Cardiac fibroblast (primary cell): ENCODE measurements around the gene INTS11.

Experiments
- DNase-seq, 2 donors: peaks; one replicate each; pipeline versions ENCODE4 v3.0.0 to v3.0.0-alpha.2; 2010; ENCODE audit warnings: low read depth in 2 of 2
- H3K4me3 ChIP-seq, 2 donors: replicated peaks in 1 of 2; 1 replicate in 1 of 2; 2 replicates in 1 of 2; pipeline ENCODE4 v1.5.1; 2011; ENCODE audit warnings: low read depth in 2 of 2, low read length in 2 of 2, mild to moderate bottlenecking in 2 of 2, moderate library complexity in 1 of 2
- TF ChIP-seq, protein P1 (sequence below): IDR thresholded peaks from one replicate; pipeline ENCODE4 v1.5.1; 2011; ENCODE audit warnings: low read depth, mild to moderate bottlenecking, low read length, inconsistent platforms

Gene INTS11

DNA sequence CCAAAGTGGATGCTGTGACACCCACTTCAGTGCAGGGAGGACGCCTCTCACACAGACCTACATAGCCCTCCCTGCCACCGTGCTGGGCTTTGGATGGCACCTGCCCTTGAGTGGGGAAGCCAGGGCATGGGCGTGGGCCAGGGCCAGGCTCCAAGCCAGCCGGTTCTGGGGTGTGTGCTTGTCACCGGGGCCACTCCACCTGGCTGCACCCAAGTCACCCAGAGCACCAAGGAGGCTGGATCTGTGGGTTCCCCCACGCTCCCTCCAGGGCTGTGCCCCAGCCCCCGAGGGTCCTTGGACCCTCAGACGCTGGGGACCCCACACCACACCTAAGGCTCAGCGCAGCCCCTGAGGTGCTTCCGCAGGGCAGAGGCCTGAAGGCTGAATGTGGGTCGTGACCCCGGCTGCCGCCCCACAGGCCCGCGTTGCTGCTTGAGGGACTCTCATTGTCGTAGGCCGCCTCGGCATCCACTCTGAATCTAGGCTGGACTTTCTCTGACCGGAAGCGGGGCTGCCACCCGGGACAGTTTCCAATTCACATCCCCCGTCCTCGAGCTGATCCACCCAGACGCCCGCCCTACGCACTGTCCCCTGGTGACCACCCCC is 32.4 kb upstream of the INTS11 start:
- peak overlapping the region; percentile 61 to 68 for H3K4me3 ChIP-seq
- TF ChIP-seq, protein P1, sequence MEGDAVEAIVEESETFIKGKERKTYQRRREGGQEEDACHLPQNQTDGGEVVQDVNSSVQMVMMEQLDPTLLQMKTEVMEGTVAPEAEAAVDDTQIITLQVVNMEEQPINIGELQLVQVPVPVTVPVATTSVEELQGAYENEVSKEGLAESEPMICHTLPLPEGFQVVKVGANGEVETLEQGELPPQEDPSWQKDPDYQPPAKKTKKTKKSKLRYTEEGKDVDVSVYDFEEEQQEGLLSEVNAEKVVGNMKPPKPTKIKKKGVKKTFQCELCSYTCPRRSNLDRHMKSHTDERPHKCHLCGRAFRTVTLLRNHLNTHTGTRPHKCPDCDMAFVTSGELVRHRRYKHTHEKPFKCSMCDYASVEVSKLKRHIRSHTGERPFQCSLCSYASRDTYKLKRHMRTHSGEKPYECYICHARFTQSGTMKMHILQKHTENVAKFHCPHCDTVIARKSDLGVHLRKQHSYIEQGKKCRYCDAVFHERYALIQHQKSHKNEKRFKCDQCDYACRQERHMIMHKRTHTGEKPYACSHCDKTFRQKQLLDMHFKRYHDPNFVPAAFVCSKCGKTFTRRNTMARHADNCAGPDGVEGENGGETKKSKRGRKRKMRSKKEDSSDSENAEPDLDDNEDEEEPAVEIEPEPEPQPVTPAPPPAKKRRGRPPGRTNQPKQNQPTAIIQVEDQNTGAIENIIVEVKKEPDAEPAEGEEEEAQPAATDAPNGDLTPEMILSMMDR = no peak
- DNase-seq = no peak

DNA sequence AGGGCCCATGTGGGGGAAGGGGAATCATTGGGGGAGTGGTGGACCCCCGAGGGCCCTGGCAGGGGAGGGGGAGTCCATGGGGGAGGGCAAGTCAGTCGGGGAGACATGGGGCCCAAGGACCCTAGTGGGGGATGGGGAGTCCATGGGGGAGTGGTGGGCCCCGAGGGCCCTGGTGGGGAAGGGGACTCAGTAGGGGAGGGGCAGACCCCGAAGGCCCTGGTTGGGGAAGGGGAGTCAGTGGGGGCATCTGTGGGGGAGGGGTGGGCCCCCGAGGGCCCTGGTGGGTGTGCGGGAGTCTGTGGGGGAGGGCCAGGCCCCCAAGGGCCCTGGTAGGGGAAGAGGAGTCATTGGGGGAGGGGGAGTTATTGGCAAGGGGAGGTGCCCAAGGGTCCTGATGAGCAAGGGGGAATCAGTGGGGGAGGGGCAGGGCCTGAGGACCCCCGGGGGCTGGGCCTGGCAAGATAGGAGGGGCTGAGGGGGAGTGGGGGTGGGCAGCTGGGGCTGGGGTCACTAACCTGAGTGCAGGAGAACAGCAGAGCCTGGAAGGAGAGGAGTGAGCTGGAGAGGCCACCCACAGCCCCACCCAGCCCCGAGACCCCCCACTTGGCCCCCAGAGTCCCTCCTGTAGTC is 31.8 kb upstream of the INTS11 start:
- no peak for DNase-seq
- H3K4me3 ChIP-seq = peak overlapping the region; percentile 61 to 68
- TF ChIP-seq, protein P1 = no peak

DNA sequence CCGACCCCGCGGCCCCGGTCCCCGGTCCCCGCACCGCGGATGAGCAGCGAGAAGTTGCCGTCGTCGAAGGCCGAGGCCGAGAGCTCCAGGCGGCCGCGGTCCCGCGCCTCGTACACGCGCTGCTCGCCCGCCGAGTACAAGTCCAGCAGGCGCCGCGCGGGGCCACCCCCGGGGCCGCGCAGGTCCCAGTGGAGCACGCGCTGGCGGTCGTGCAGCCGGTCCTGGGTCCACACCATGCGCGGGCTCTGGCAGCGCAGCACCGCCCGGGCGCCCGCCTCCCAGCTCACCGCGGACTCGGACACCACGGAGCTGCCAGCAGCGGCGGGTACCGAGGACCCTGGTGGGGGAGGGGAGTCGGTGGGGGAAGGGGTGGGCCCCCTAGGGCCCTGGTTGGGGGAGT is 31.0 kb upstream of the INTS11 start:
- DNase-seq = no peak
- H3K4me3 ChIP-seq = no peak overlapping the region
- TF ChIP-seq, protein P1 = no peak

DNA sequence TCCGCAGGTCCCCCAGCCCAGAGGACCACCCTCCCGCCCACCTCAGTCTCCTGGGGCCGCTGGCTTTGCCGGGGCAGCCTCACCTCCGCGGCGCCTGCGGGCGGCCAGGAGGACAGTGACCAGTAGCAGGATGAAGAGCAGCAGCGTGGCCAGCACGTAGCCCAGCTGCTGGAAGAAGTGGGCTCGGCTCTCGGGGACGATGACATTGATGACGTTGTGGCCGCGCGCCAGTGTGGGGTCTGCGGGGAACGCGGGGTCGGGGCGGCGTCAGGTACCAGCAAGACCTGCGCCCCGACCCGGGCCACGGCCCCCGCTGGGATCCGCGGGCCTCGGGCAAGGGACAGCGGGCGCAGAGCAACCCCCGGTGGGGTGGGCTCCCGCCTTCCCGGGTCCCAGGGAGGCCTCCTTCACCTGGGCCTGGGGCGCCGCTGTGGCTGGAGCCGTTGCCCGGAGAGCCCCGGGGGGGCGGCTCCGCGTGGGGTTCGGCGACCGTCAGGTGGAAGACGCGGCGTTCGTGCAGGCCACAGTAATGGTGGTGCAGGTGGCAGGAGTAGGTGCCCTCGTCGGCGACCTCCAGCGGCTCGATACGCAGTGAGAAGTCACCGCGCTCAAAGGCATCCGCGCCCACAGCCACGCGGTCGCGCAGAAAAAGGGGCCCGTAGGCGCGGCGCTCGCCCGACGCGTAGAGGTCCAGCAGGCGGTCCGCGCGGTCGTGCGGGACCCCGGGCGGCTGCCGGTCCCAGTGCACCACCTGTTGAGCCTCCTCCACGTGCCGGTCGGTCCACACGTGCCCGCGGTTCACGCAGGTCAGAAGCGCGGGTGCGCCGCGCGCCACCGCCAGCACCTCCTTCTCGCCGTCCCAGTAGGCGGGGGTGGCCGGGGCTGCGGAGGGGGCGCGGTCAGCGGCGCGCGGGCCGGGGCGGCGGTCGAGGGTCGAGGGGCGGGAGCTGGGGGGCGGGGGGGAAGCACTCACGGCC is 30.1 kb upstream of the INTS11 start:
- no peak for DNase-seq
- TF ChIP-seq, protein P1 = no peak
- no peak overlapping the region for H3K4me3 ChIP-seq

DNA sequence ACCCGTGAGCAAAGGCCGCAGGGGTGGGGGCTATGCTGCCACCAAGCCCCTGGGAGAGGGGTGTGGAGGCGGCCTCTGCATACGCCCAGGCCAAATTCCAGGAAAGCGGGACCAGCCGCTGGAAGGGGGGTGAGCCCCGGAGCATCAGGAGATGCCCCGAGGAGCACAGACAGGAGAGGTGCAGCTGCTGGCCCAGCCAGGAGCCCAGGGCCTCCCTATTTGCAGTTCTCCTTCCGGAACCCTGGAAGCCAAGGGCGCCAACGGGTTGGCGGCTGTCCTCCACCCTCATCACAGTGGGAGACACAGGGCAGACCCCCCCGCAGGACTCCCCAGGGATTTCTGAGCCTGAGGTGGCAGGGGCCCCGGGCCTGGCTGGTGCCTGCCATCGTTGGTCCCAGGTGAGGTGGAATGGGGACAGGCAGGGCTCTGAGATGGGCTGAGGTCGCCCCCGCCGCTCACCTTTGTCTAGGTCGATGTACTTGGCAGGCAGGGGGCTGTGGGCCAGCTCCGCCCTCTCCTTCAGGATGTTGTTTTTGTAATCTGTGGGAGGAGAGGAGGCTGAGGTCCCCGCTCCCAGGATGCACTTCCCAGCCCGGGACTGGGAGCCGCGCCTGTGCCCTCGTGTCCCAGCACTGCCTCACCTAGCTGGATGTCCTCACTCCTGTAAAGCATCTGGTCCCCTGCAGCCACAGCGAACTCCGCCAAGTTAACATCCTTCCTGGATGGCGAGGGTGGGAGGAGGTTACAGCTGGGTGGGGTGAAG is 29.1 kb upstream of the INTS11 start:
- DNase-seq = no peak
- TF ChIP-seq, protein P1 = no peak
- H3K4me3 ChIP-seq = no peak overlapping the region

DNA sequence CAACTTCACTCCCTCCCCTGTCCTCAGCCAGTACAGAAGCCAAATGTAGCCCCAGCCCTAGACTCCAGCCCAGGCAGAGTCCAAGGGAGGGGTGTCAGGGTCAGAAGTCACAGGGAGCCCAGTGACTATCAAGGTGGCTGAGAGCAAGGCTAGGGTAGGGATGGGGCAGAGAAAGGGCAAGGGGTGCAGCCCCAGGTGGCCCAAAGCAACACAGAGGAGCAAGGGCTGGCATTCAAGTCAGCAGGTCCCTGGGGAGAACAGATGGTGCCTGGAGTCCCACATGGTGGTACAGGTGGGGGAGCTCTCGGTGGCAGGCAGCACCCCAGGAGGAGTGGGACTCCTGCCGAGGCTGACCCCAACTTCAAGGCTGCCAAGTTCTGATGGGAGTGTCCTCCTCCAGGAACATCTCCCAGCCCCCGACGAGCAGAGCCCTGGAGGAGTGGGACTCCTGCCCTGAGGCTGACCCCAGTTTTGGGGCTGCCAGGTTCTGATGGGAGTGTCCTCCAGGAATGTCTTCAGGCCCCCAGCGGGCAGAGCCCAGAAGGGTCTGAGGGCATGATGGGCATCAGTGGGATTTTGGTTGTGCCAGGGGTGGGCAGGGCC is 28.4 kb upstream of the INTS11 start:
- no peak for DNase-seq
- TF ChIP-seq, protein P1 = no peak
- no peak overlapping the region for H3K4me3 ChIP-seq
